ENCODE measurements around the gene PNMA8A.

GRCh38 chr19:46447824-46448223 is 23.5 kb downstream of the PNMA8A start:
- TF ChIP-seq CTCF (IDR thresholded peaks at IDR 0.05) (no peak), POLR2A (IDR thresholded peaks at IDR 0.05) (no peak)

All from lower leg skin (tissue), 3 donors.